ENCODE measurements around the gene FAM174C.
A peak's percentile ranks its signal among the peaks of the same experiment; 100 is the strongest.

FAM174C gene

GRCh38 chr19:1250437-1251260, 24.7 kb upstream of the FAM174C start (continued):
- TF ChIP-seq REST (tag by site-specific recombination; IDR thresholded peaks at IDR 0.05) (0 out of 2 replicates have a peak, but pooled peaks have one; percentile 3), ZNF324 (tag by site-specific recombination; IDR thresholded peaks at IDR 0.05) (no peak), ZNF501 (tag by site-specific recombination; IDR thresholded peaks at IDR 0.05) (no peak), ZNF704 (tag by site-specific recombination; IDR thresholded peaks at IDR 0.05) (no peak), ZNF423 (tag by site-specific recombination; IDR thresholded peaks at IDR 0.05) (no peak), ZNF768 (tag by site-specific recombination; IDR thresholded peaks at IDR 0.05) (no peak), KLF7 (tag by site-specific recombination; IDR thresholded peaks at IDR 0.05; ENCODE audit: borderline replicate concordance) (0 out of 2 replicates have a peak, but pooled peaks have one; percentile 25), ZNF341 (tag by site-specific recombination; IDR thresholded peaks at IDR 0.05; ENCODE audit: low read depth) (peak; percentile 4; the same call in 1 of the 2 replicates), KLF9 (tag by site-specific recombination; IDR thresholded peaks at IDR 0.05; ENCODE audit: low read depth) (peak; percentile 30), ZNF398 (tag by site-specific recombination; IDR thresholded peaks at IDR 0.05) (peak; percentile 98), MEIS1 (CRISPR knock-in tag; IDR thresholded peaks at IDR 0.05; ENCODE audit: borderline replicate concordance) (no peak; the same call in 1 of the 2 replicates), ZNF747 (tag by site-specific recombination; IDR thresholded peaks at IDR 0.05) (no peak), ZBTB17 (tag by site-specific recombination; IDR thresholded peaks at IDR 0.05) (no peak), ZNF23 (tag by site-specific recombination; IDR thresholded peaks at IDR 0.05; ENCODE audit: borderline replicate concordance) (no peak), GLI2 (tag by site-specific recombination; IDR thresholded peaks at IDR 0.05; ENCODE audit: borderline replicate concordance, low read depth) (no peak), ZNF600 (tag by site-specific recombination; IDR thresholded peaks at IDR 0.05) (no peak), PRDM1 (tag by site-specific recombination; IDR thresholded peaks at IDR 0.05) (no peak), ZBTB7A (tag by site-specific recombination; IDR thresholded peaks at IDR 0.05; ENCODE audit: low read depth) (no peak), ZFHX2 (tag by site-specific recombination; conservative IDR thresholded peaks at IDR 0.05) (peak; percentile 87), ZNF692 (tag by site-specific recombination; IDR thresholded peaks at IDR 0.05) (peak; percentile 71), ZNF843 (tag by site-specific recombination; IDR thresholded peaks at IDR 0.05) (0 out of 2 replicates have a peak, but pooled peaks have one; percentile 24), FEZF1 (tag by site-specific recombination; IDR thresholded peaks at IDR 0.05) (no peak), HIC1 (tag by site-specific recombination; IDR thresholded peaks at IDR 0.05) (no peak), HOXD13 (CRISPR knock-in tag; IDR thresholded peaks at IDR 0.05; ENCODE audit: borderline replicate concordance) (no peak), ZNF488 (tag by site-specific recombination; IDR thresholded peaks at IDR 0.05) (peak; percentile 22; the same call in 1 of the 2 replicates), ZNF621 (tag by site-specific recombination; IDR thresholded peaks at IDR 0.05) (no peak), ZSCAN16 (tag by site-specific recombination; IDR thresholded peaks at IDR 0.05) (no peak), RBAK (tag by site-specific recombination; IDR thresholded peaks at IDR 0.05) (no peak), ZNF544 (tag by site-specific recombination; IDR thresholded peaks at IDR 0.05) (no peak)
